ENCODE results near the gene AARS2.

DNA sequence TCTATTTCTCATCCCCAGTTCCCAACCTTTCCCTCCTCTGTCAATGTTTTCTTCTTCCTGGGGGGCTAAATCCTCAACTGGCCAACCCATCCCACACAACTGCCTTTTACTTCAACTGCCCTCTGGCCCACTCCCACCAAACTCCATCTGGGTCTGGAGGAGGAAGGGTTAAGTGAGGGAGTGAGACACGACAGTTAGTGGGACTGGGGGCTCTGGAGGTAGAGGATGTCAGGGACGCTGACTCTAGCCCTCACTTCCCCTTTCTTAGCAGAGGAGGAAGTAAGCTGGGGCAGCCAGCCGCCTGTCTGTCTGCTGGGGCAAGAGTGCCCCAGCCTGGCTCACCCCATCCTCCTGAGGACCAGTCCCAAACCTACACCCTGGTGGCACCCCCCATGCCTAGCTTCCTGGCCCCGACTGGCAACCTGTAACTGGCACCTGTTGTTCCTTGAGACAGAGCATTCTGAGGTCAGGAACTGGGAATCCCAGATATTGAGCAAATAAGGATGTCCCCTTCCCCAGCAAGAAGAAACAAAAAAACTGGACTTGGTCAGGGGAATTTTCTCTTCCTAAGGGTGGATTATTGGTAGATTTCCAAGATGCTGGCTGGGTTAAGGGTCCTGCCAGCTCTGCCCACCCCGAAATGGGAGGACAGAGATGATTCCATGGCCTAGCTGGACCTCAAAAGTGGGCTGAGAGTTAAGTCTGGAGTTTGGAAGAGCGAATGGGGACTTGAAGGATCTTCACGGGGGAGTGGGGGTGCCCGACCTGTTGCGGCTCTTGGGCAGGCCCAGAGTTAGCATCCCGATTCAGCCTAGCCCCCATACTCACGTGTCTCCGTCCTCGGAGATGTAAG is 48.8 kb downstream of the AARS2 start:
- TF ChIP-seq, protein P1, sequence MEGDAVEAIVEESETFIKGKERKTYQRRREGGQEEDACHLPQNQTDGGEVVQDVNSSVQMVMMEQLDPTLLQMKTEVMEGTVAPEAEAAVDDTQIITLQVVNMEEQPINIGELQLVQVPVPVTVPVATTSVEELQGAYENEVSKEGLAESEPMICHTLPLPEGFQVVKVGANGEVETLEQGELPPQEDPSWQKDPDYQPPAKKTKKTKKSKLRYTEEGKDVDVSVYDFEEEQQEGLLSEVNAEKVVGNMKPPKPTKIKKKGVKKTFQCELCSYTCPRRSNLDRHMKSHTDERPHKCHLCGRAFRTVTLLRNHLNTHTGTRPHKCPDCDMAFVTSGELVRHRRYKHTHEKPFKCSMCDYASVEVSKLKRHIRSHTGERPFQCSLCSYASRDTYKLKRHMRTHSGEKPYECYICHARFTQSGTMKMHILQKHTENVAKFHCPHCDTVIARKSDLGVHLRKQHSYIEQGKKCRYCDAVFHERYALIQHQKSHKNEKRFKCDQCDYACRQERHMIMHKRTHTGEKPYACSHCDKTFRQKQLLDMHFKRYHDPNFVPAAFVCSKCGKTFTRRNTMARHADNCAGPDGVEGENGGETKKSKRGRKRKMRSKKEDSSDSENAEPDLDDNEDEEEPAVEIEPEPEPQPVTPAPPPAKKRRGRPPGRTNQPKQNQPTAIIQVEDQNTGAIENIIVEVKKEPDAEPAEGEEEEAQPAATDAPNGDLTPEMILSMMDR (IDR thresholded peaks at IDR 0.05): no peak
- TF ChIP-seq POLR2A (IDR thresholded peaks at IDR 0.05): no peak

All from body of pancreas (tissue), 4 donors.